Neural progenitor cell (in vitro differentiated cells): ENCODE data around the gene HDAC4.

Experiments used
- EZH2 ChIP-seq: fragments of 200-600 bp; sonication (generic); IDR thresholded peaks from 2 replicates; pipeline ENCODE4 v1.6.1; 2017; ENCODE audit warnings: antibody characterized with exemption, mild to moderate bottlenecking, moderate library complexity
- TF ChIP-seq, protein P1 (sequence below): fragments of 200-600 bp; sonication (generic); IDR thresholded peaks from 2 replicates; pipeline ENCODE4 v1.5.1; 2017; ENCODE audit warnings: antibody characterized with exemption, mild to moderate bottlenecking

DNA sequence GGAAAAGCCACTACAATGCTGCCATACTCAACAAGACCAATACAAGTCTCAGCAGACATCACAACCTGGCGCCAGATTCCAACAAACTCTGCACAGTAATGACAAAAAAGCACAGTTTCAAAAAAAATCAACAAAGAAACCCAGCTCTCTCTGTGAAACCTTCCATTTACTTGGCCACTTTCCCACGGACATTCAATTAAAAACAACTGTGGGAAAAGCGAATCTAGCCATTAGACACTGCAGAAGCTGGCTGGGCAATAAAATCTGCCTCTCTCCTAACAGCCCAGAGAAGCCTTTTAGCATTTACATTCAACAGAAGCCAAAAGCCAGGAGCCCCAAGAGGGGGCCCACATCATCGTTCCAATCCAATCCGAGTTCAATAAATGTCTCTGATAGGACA, 128.9 kb downstream of the HDAC4 start:
- TF ChIP-seq, protein P1, sequence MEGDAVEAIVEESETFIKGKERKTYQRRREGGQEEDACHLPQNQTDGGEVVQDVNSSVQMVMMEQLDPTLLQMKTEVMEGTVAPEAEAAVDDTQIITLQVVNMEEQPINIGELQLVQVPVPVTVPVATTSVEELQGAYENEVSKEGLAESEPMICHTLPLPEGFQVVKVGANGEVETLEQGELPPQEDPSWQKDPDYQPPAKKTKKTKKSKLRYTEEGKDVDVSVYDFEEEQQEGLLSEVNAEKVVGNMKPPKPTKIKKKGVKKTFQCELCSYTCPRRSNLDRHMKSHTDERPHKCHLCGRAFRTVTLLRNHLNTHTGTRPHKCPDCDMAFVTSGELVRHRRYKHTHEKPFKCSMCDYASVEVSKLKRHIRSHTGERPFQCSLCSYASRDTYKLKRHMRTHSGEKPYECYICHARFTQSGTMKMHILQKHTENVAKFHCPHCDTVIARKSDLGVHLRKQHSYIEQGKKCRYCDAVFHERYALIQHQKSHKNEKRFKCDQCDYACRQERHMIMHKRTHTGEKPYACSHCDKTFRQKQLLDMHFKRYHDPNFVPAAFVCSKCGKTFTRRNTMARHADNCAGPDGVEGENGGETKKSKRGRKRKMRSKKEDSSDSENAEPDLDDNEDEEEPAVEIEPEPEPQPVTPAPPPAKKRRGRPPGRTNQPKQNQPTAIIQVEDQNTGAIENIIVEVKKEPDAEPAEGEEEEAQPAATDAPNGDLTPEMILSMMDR, result no peak
- no peak for TF ChIP-seq EZH2
